ENCODE data around the gene DPP10. TPM values are rescaled to one million over a fixed set of nuclear protein-coding genes. Genes with fewer than 3 reads are reported as not detected.

Gene DPP10
- total and polyA plus RNA-seq, 2 of the 13 experiments (the other 11 are each of a cell fraction or from before 2014, with no cell fraction given), result 0.95 to 1.7 TPM

DNA sequence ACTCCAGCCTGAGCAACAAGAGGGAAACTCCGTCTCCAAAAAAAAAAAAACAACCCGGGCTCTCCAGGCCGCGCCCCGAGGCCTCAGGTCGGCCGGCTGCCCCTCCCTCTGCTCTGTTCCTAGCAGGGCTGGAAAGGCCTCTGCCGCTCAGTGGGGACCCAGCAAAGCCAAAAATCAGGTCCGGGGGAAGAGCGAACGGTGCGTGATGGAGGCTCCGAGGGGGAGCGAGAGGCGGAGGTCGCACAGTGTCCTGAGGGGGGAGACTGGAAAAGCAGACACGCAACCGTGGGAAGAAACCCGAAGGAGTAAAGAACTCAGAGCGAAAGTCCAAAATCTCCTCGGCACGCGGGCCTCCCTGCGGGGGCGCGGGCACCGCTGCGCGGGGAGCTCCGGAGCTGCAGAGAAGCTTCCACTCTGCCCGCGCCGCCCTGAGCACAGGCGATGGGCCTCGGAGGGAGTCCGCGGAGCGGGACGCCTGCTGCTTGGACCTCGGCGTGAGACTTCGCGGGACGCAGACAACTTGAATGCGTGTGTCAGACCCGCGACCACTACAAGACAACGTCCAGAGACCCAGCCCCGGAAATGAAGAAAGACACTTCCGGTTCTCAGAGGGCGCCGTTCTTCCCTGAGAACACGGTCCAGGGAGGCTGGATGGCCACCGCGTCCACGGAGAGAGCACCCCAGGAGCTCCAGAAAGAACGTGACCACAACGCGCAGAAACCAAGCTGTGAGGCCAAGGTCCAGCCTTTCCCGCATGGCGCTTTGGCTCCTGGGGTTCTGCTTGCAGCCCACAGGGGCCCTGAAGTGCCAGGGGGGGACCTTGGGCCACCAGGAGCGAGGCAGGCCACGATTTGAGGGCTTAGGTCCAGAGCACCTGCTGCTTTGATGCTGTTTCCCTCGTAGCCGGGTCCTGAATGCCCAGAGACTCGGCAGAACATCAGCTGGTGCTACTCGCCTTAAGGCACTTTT lies 219.8 kb downstream of the DPP10 start (continued):
- no peak for TF ChIP-seq ZNF652 (CRISPR knock-in tag; IDR thresholded peaks at IDR 0.05; ENCODE audit: borderline replicate concordance, low read depth)
- TF ChIP-seq MBD4 (IDR thresholded peaks at IDR 0.05; ENCODE audit: borderline replicate concordance, low read length), result no peak
- TF ChIP-seq ZNF33B (CRISPR knock-in tag; IDR thresholded peaks at IDR 0.05), result no peak
- TF ChIP-seq, protein P1, sequence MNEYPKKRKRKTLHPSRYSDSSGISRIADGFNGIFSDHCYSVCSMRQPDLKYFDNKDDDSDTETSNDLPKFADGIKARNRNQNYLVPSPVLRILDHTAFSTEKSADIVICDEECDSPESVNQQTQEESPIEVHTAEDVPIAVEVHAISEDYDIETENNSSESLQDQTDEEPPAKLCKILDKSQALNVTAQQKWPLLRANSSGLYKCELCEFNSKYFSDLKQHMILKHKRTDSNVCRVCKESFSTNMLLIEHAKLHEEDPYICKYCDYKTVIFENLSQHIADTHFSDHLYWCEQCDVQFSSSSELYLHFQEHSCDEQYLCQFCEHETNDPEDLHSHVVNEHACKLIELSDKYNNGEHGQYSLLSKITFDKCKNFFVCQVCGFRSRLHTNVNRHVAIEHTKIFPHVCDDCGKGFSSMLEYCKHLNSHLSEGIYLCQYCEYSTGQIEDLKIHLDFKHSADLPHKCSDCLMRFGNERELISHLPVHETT (CRISPR knock-in tag; conservative IDR thresholded peaks at IDR 0.05), result no peak

DNA sequence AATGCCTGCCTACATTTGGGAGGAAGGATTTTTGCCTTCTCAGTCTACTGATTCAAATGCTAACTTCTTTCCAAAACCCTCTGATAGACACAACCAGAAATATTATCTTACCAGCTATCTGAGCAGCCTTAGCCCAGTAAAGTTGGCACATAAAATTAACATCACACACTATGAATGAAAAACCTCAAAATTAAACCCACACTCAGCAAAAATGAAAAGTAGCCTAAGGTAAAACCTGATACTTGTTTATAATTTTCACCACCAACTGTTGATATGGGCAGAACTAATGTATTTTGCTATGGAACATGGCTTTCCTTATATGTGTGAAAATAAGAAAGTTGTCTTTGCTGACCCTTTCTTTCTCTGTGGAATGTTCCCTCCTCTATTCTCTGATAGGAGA lies 226.0 kb downstream of the DPP10 start:
- BruUV-seq (replicated peaks), result no TSS peak
- ChIA-PET CTCF (ENCODE audit: low intra/inter-chr PET ratio, low total read pairs) (no interaction called here), POLR2A (no interaction called here)
- Histone ChIP-seq H3K9me3 (ENCODE audit: low read length) (no peaks in the 10 kb centered on the region), H3K27ac (ENCODE audit: extremely low read length, insufficient read depth, low read length) (no peak overlapping the region), H2AFZ (ENCODE audit: low read length) (no peak overlapping the region), H3K27me3 (ENCODE audit: control insufficient read depth in 1 of 2, insufficient read depth in 2 of 2, low read length in 2 of 2) (no peaks in the 10 kb centered on the region), H3K4me2 (ENCODE audit: low read depth, low read length) (no peak overlapping the region), H4K20me1 (ENCODE audit: insufficient read depth, low read length) (no peaks in the 10 kb centered on the region), H3K9ac (ENCODE audit: insufficient read depth, low read depth, low read length) (no peak overlapping the region), H3K79me2 (ENCODE audit: insufficient read depth, low read length) (no peaks in the 10 kb centered on the region), H3K36me3 (replicated peaks in 1 of 2; ENCODE audit: control insufficient read depth in 1 of 2, insufficient read depth in 2 of 2, low read length in 2 of 2) (no peaks in the 10 kb centered on the region), H3K4me1 (ENCODE audit: insufficient read depth, low read length) (no peaks in the 10 kb centered on the region), H3K4me3 (replicated peaks in 1 of 3; ENCODE audit: insufficient read depth in 1 of 3, low read depth in 2 of 3, low read length in 3 of 3) (no peak overlapping the region)
- in situ Hi-C loops (cut with HindIII; ENCODE audit: extremely low pct_ligation_motif_present, low pct_unique_long_range_greater_than_20kb) (no loop called here), intact Hi-C loops (cut with micrococcal nuclease; ENCODE audit: unreplicated experiment) (no loop called here)
- FAIRE-seq (no peak), ATAC-seq (no peak), DNase-seq (ENCODE audit: low spot score) (no peak)
- TF ChIP-seq NFE2 (CRISPR knock-in tag; IDR thresholded peaks at IDR 0.05) (no peak), MAFF (IDR thresholded peaks at IDR 0.05; ENCODE audit: low read depth, low read length) (peak; percentile 59), MAFK (conservative IDR thresholded peaks at IDR 0.05 in 1 of 2, IDR thresholded peaks at IDR 0.05 in 1 of 2; ENCODE audit: low read length in 2 of 2) (peak; percentile 66 to 83)
- TF ChIP-seq, protein P2, sequence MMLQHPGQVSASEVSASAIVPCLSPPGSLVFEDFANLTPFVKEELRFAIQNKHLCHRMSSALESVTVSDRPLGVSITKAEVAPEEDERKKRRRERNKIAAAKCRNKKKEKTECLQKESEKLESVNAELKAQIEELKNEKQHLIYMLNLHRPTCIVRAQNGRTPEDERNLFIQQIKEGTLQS (CRISPR knock-in tag; IDR thresholded peaks at IDR 0.05), result no peak

Measured in HepG2 (cell line).